Sigmoid colon (tissue), 3 donors: ENCODE data around the gene GET4.

ENCODE experiments used
- CTCF ChIP-seq, 4 experiments: fragments of 450-650 bp in 3 of 4; fragments of 200-600 bp in 1 of 4; IDR thresholded peaks; one replicate each; pipeline ENCODE4 v1.5.1; 2016 to 2019; ENCODE audit warnings: antibody characterized with exemption in 4 of 4, mild to moderate bottlenecking in 3 of 4, moderate library complexity in 2 of 4
- POLR2A ChIP-seq, 2 donors: fragments of 450-650 bp; IDR thresholded peaks; one replicate each; pipeline ENCODE4 v1.6.1; 2016; ENCODE audit warnings: antibody characterized with exemption in 2 of 2, mild to moderate bottlenecking in 2 of 2, moderate library complexity in 2 of 2

GRCh38 chr7:840001-840600 lies 36.3 kb upstream of the GET4 start:
- no peak for TF ChIP-seq POLR2A (IDR thresholded peaks at IDR 0.05)
- no peak for TF ChIP-seq CTCF (IDR thresholded peaks at IDR 0.05)
